IMR-90 (cell line): ENCODE measurements around the gene DYNLRB2.

Experiments
- POLR2A ChIP-seq: IDR thresholded peaks from 2 replicates; pipeline ENCODE4 v1.6.1; 2012; ENCODE audit warnings: mild to moderate bottlenecking, low read depth, low read length
- RFX5 ChIP-seq: IDR thresholded peaks from 2 replicates; pipeline ENCODE4 v1.8.0; 2012; ENCODE audit warnings: low read depth, mild to moderate bottlenecking, low read length, moderate library complexity
- SMC3 ChIP-seq: fragments of 150-350 bp; IDR thresholded peaks from 2 replicates; pipeline ENCODE4 v1.6.1; 2016; ENCODE audit warnings: low read depth, mild to moderate bottlenecking, antibody characterized with exemption, low read length, moderate library complexity
- TF ChIP-seq, protein P1 (sequence below): conservative IDR thresholded peaks from 2 replicates; pipeline ENCODE4 v1.5.1; 2012; ENCODE audit warnings: mild to moderate bottlenecking, low read depth, low read length, improper control_type of control experiment

DNA sequence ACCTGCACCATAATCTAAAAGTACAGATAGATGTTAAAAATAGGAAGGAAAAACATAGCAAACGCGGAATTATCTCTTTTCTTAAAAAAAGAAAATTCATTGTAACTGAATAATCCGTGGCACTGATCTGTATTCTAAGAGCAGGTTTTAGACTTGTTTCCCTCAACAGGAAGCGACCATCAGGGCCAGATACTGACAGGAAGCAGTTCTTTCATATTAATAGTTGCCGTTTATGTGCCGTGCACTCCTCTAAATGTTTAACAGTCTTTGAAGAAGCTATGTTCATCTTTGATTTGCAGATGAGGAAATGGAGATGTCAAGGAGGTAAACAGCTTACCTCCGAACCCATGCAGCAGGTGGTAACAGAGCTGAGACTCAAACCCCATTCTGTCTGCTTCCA, 23.6 kb downstream of the DYNLRB2 start:
- TF ChIP-seq, protein P1, sequence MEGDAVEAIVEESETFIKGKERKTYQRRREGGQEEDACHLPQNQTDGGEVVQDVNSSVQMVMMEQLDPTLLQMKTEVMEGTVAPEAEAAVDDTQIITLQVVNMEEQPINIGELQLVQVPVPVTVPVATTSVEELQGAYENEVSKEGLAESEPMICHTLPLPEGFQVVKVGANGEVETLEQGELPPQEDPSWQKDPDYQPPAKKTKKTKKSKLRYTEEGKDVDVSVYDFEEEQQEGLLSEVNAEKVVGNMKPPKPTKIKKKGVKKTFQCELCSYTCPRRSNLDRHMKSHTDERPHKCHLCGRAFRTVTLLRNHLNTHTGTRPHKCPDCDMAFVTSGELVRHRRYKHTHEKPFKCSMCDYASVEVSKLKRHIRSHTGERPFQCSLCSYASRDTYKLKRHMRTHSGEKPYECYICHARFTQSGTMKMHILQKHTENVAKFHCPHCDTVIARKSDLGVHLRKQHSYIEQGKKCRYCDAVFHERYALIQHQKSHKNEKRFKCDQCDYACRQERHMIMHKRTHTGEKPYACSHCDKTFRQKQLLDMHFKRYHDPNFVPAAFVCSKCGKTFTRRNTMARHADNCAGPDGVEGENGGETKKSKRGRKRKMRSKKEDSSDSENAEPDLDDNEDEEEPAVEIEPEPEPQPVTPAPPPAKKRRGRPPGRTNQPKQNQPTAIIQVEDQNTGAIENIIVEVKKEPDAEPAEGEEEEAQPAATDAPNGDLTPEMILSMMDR = no peak
- no peak for TF ChIP-seq POLR2A
- TF ChIP-seq SMC3 = no peak
- no peak for TF ChIP-seq RFX5
